Memory B cell (primary cell): ENCODE data around the gene EGLN1.
A peak's percentile ranks its signal among the peaks of the same experiment; 100 is the strongest.

Experiments used
- ATAC-seq: fragments of 150-1000 bp; cut with Tn5 transposase; 2 replicates; pipeline ENCODE4 v1.10.0; 2021; ENCODE audit warnings: low read depth, mild to moderate bottlenecking, moderate library complexity
- DNase-seq, 2 donors: peaks; one replicate each; pipeline ENCODE4 v3.0.0; 2022; ENCODE audit warnings: low spot score in 2 of 2
- H3K27ac Mint-ChIP-seq: one replicate; pipeline ENCODE4 v1.8.0; 2022; ENCODE audit warnings: mild to moderate bottlenecking, moderate library complexity, mixed read lengths
- H3K27me3 Mint-ChIP-seq: one replicate; pipeline ENCODE4 v1.8.0; 2022; ENCODE audit warnings: mixed read lengths
- H3K36me3 Mint-ChIP-seq: one replicate; pipeline ENCODE4 v1.8.0; 2022; ENCODE audit warnings: mild to moderate bottlenecking, mixed read lengths
- H3K4me1 Mint-ChIP-seq: one replicate; pipeline ENCODE4 v1.8.0; 2022; ENCODE audit warnings: mixed read lengths
- H3K4me3 Mint-ChIP-seq: one replicate; pipeline ENCODE4 v1.8.0; 2022; ENCODE audit warnings: mild to moderate bottlenecking, moderate library complexity, mixed read lengths
- H3K9me3 Mint-ChIP-seq: one replicate; pipeline ENCODE4 v1.8.0; 2022; ENCODE audit warnings: mixed read lengths

The EGLN1 gene

GRCh38 chr1:231397886-231398671 is 24.0 kb downstream of the EGLN1 start:
- H3K4me3 Mint-ChIP-seq: no peak overlapping the region
- peaks cover 11% of the 10 kb centered on the region for H3K36me3 Mint-ChIP-seq
- no peak for DNase-seq
- no peaks in the 10 kb centered on the region for H3K27me3 Mint-ChIP-seq
- H3K4me1 Mint-ChIP-seq: peaks cover 37% of the 10 kb centered on the region
- no peaks in the 10 kb centered on the region for H3K9me3 Mint-ChIP-seq
- no peak for ATAC-seq
- H3K27ac Mint-ChIP-seq: no peak overlapping the region

DNA sequence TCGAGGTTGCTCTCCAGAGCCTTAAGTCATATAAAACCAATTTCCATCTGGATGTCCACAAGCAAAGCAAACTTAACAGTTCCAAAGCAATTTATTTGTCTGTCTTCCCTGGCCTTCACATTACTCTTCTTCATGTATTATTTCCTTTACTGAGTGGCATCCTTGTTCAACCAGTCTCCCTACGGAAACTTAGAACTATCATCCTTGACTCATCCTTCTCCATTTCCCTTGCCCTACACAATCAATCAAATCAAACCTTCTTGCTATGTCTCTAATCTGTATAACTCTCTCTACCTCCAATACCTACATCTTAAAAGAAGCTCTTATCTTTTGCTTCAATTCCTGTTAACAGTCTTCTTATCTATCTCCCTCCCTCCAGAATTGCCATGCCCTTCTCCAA is 25.4 kb downstream of the EGLN1 start:
- H3K4me1 Mint-ChIP-seq: peaks cover 42% of the 10 kb centered on the region

GRCh38 chr1:231395998-231396390 is 26.1 kb downstream of the EGLN1 start:
- Mint-ChIP-seq H3K4me1 (peaks cover 43% of the 10 kb centered on the region), H3K27me3 (no peaks in the 10 kb centered on the region), H3K27ac (peak overlapping the region; percentile 56), H3K9me3 (no peaks in the 10 kb centered on the region), H3K36me3 (peaks cover 11% of the 10 kb centered on the region), H3K4me3 (no peak overlapping the region)
- no peak for ATAC-seq
- no peak for DNase-seq

More for the DNA sequence above, 25.4 kb downstream of the EGLN1 start:
- Mint-ChIP-seq H3K4me3 (no peak overlapping the region), H3K36me3 (peaks cover 11% of the 10 kb centered on the region), H3K27me3 (no peaks in the 10 kb centered on the region), H3K27ac (peak overlapping the region; percentile 11), H3K9me3 (no peaks in the 10 kb centered on the region)
- DNase-seq: no peak
- no peak for ATAC-seq

DNA sequence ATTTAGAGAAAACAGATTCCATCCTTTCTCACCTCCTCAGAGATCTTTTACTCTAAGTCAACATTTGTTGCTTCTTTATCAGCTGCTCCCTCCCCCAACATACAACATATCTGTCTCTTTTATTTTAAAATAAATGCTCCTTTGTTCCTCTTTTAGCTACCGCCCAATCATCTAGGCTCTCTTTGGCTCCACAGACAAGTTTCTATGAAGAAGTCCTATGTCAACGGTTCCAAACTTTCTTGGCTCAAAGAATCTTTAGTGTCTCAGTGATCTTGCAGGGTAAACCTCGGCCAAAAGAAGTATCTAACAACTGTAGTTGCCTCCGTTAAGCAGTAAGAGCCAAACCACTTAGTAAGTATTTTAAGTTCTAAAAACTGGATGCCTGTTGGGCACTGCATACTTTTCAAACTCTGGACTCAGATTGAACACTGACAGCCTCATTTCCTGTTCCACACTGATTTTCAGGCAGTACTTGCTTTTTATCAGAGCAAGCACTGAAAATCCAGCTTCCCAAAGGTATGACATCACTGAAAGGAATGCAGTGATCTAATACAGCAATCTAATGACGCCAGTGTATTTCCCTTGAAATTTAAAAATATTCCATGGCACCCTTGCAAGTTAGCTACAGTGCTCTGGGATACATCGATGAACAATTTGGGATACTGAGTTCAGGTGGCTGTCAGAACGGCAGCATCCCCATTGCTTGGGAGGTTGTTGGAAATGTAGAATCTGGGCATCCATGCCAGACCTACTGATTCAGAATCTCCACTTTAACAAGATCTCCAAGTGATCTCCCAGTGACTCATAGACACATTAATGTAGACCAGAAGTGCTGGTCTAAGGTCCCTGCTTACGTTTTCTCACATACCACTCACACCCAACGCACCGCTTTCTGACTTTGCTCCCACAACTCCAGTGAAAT is 26.8 kb downstream of the EGLN1 start:
- H3K9me3 Mint-ChIP-seq: no peaks in the 10 kb centered on the region
- H3K4me3 Mint-ChIP-seq: no peak overlapping the region
- no peaks in the 10 kb centered on the region for H3K27me3 Mint-ChIP-seq
- DNase-seq (no peak), ATAC-seq (peak; percentile 53)
- H3K36me3 Mint-ChIP-seq: peaks cover 11% of the 10 kb centered on the region
- peak overlapping the region; percentile 56 for H3K27ac Mint-ChIP-seq
- H3K4me1 Mint-ChIP-seq: peaks cover 47% of the 10 kb centered on the region

DNA sequence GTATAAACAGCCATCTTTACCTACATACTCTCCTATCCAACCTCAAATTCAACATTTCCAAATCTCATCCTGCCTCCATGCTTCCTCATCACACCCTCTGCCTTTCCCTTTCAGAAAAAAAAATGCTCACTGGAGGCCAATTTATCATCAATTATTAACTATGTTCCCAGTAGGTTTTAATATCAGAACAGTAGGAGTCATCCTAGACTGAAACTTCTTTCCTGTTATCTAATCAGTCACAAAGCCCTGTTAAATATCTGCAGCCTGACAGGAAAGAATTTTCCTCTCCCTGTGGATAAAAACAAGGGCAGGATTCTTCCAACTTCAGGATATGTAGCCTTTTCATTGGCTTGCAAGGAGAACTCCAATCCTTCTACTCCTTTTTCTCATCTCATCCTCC is 28.4 kb downstream of the EGLN1 start:
- no peak overlapping the region for H3K27ac Mint-ChIP-seq
- peaks cover 44% of the 10 kb centered on the region for H3K4me1 Mint-ChIP-seq
- no peaks in the 10 kb centered on the region for H3K9me3 Mint-ChIP-seq
- DNase-seq: no peak
- no peak overlapping the region for H3K4me3 Mint-ChIP-seq
- no peak for ATAC-seq
- peaks cover 10% of the 10 kb centered on the region for H3K36me3 Mint-ChIP-seq
- H3K27me3 Mint-ChIP-seq: no peaks in the 10 kb centered on the region

GRCh38 chr1:231392389-231393131 is 29.5 kb downstream of the EGLN1 start:
- DNase-seq (no peak), ATAC-seq (no peak)
- Mint-ChIP-seq H3K27ac (no peak overlapping the region), H3K27me3 (no peaks in the 10 kb centered on the region), H3K4me1 (peaks cover 43% of the 10 kb centered on the region), H3K4me3 (no peak overlapping the region), H3K36me3 (peaks cover 9% of the 10 kb centered on the region), H3K9me3 (peaks cover 1% of the 10 kb centered on the region)

DNA sequence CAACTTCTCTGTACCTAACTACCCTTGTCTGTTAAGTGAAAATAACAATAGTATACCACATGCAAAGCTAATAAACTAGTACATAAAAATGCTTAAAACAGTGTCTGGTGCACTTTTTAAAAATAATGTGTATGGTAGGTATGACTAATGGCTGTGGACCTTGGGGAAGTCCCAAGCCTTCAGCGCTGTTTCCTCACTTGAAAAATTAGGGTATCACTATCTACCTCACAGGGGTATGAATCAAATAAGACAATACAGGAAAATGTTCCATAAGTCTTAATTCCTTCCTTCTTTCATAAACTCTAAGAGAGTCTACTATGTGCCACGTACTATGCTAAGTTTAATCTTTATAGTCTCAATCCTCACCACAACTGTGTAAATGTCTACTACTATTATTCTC is 32.0 kb downstream of the EGLN1 start:
- peaks cover 1% of the 10 kb centered on the region for H3K9me3 Mint-ChIP-seq
- no peak overlapping the region for H3K4me3 Mint-ChIP-seq
- H3K27me3 Mint-ChIP-seq: no peaks in the 10 kb centered on the region
- H3K27ac Mint-ChIP-seq: no peak overlapping the region
- ATAC-seq: no peak
- peaks cover 31% of the 10 kb centered on the region for H3K4me1 Mint-ChIP-seq
- DNase-seq: no peak
- peaks cover 8% of the 10 kb centered on the region for H3K36me3 Mint-ChIP-seq

DNA sequence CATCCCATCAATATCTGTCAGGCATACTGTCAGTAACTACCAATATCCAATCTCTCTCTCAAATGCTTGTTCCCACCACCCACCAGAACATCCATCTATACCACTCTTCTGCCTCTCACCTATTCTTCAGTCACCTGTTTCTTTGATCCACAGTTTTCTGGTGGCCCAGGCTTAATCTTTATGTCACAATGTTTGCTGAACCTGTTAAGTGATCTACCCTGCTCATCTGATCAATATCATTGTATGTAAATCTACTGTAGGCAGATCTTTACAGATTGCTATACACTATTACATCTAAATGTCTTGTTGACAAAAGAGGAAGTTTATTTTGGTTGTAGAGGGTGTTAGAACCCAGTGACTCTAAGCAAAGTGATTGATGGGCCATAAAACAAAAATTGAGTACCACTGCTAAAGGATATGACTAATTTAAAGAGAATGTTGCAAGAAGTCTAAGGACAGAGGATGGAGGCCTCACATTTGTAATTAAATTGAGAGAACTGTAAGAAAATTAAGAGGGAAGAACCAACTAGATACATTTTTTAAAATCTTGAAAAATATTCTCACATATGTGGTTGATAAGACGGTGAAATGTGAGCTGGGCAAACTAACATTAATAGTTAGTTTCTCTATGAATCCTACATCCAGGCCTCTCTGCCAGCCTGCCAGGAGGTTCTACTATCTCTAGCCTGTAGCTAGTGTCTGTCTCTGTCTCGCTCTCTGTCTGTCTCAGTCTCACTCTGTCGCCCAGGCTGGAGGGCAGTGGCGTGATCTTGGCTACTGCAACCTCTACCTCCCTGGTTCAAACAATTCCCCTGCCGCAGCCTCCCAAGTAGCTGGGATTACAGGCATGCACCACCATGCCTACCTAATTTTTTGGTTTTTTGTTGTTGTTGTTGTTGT is 34.1 kb downstream of the EGLN1 start:
- no peak for ATAC-seq
- H3K36me3 Mint-ChIP-seq: peaks cover 6% of the 10 kb centered on the region
- no peak overlapping the region for H3K4me3 Mint-ChIP-seq
- H3K27me3 Mint-ChIP-seq: no peaks in the 10 kb centered on the region
- H3K4me1 Mint-ChIP-seq: peaks cover 21% of the 10 kb centered on the region
- peaks cover 1% of the 10 kb centered on the region for H3K9me3 Mint-ChIP-seq
- H3K27ac Mint-ChIP-seq: peak overlapping the region; percentile 29
- DNase-seq: no peak

DNA sequence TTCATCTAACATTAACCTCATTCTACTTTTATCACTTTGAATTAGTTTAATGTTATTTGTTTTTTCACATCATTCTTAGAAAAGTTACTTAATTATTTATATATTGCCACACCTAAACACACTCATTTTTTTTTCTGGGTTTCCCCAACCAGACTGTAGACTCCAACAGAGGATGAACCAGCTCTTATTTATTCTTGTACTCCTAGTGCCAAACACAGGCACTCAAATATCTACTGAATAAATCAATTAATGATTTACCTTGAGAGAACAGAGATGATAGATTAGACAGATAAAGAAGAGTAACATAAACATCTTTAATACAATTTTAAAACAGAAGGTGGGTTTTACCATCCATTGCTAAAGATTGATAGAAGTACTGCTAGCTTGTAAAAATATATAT is 35.6 kb downstream of the EGLN1 start:
- H3K9me3 Mint-ChIP-seq: peaks cover 1% of the 10 kb centered on the region
- H3K27ac Mint-ChIP-seq: no peak overlapping the region
- DNase-seq (no peak), ATAC-seq (no peak)
- peaks cover 6% of the 10 kb centered on the region for H3K36me3 Mint-ChIP-seq
- peaks cover 16% of the 10 kb centered on the region for H3K4me1 Mint-ChIP-seq
- H3K4me3 Mint-ChIP-seq: no peak overlapping the region
- no peaks in the 10 kb centered on the region for H3K27me3 Mint-ChIP-seq

GRCh38 chr1:231385416-231385748 is 36.7 kb downstream of the EGLN1 start:
- Mint-ChIP-seq H3K4me1 (peaks cover 12% of the 10 kb centered on the region), H3K4me3 (no peak overlapping the region), H3K27ac (no peak overlapping the region), H3K27me3 (no peaks in the 10 kb centered on the region), H3K36me3 (peaks cover 6% of the 10 kb centered on the region), H3K9me3 (peaks cover 1% of the 10 kb centered on the region)
- DNase-seq (no peak), ATAC-seq (no peak)

DNA sequence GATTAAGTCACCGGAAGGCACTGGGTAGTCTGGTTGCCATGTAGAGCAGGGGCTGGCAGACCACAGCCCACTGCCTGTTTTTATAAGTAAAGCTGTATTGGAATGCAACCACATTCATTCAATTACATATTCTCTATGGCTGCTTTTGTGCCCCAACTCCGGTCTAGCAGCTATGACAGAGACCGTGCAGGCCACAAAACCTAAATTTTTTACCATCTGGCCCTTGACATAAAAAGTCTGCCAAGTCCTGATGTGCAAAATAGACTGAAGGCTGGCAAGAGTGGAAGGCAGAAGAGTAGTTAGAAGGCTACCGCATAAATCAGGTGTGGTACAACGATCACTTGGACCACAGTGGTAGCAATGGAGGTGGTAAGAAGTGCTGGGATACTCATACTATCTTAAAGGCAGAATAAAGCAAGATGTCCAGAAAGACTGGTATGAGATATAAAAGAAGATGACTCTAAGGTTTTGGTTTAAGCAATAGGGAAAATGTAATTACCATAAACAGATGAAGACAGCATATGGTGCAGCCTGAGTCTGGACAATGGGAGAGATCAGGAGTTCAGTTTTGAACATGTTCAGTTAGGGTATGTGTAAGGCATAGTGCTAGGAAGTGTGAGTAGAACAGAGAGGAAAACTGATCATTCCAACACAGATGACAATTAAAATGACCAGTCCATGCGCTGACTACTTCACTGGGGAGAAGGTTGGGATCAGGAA is 37.2 kb downstream of the EGLN1 start:
- no peak for ATAC-seq
- no peak overlapping the region for H3K27ac Mint-ChIP-seq

GRCh38 chr1:231383159-231383860 is 38.8 kb downstream of the EGLN1 start:
- Mint-ChIP-seq H3K27me3 (no peaks in the 10 kb centered on the region), H3K36me3 (peaks cover 7% of the 10 kb centered on the region), H3K4me3 (no peak overlapping the region), H3K9me3 (peaks cover 1% of the 10 kb centered on the region), H3K4me1 (peaks cover 21% of the 10 kb centered on the region), H3K27ac (no peak overlapping the region)
- no peak for ATAC-seq
- DNase-seq: no peak

More for the DNA sequence above, 37.2 kb downstream of the EGLN1 start:
- Mint-ChIP-seq H3K4me1 (peaks cover 10% of the 10 kb centered on the region), H3K4me3 (no peak overlapping the region), H3K27me3 (no peaks in the 10 kb centered on the region), H3K9me3 (peaks cover 1% of the 10 kb centered on the region), H3K36me3 (peaks cover 5% of the 10 kb centered on the region)
- DNase-seq: no peak
